Body of pancreas (tissue), 4 donors: Measurements from ENCODE around the gene SASH3. TPM values are rescaled to one million over a fixed set of nuclear protein-coding genes. Genes with fewer than 3 reads are reported as not detected.

Source experiments
- ATAC-seq: fragments of 150-250 bp; one replicate; pipeline ENCODE4 v1.9.1; 2016
- DNase-seq, 4 donors: peaks; one replicate each; pipeline ENCODE4 v3.0.0-alpha.2; 2019
- H3K27ac ChIP-seq, 4 donors: fragments of 200-600 bp; sonication (generic); 1 replicate in 3 of 4; 2 replicates in 1 of 4; pipeline versions ENCODE4 v1.5.1 to v1.6.1; 2016 to 2019; ENCODE audit warnings: mild to moderate bottlenecking in 1 of 4, mixed read lengths in 1 of 4, moderate library complexity in 1 of 4
- H3K27me3 ChIP-seq, 2 donors: fragments of 200-600 bp; sonication (generic); one replicate each; pipeline ENCODE4 v1.6.0; 2016; ENCODE audit warnings: mild to moderate bottlenecking in 1 of 2
- H3K36me3 ChIP-seq, 2 donors: fragments of 200-600 bp; sonication (generic); replicated peaks in 1 of 2; 2 replicates each; pipeline ENCODE4 v1.5.1; 2016; ENCODE audit warnings: low read depth in 2 of 2; ENCODE audit not compliant: insufficient read depth in 1 of 2
- H3K4me1 ChIP-seq: fragments of 200-600 bp; sonication (generic); one replicate; pipeline ENCODE4 v1.6.0; 2016
- H3K4me3 ChIP-seq, 2 donors: fragments of 200-600 bp; sonication (generic); 1 replicate in 1 of 2; 2 replicates in 1 of 2; pipeline ENCODE4 v1.5.1; 2016 to 2019
- H3K9me3 ChIP-seq, 3 donors: fragments of 200-600 bp; sonication (generic); 1 replicate in 2 of 3; 2 replicates in 1 of 3; pipeline ENCODE4 v1.5.1; 2016
- CTCF ChIP-seq, 7 experiments: fragments of 450-650 bp in 4 of 7; fragments of 200-600 bp in 3 of 7; sonication (generic) in 3 of 7; IDR thresholded peaks; one replicate each; pipeline ENCODE4 v1.5.1; 2016 to 2019; ENCODE audit warnings: antibody characterized with exemption in 7 of 7
- POLR2A ChIP-seq, 3 donors: fragments of 450-650 bp; IDR thresholded peaks; one replicate each; pipeline ENCODE4 v1.6.1; 2016; ENCODE audit warnings: antibody characterized with exemption in 3 of 3, mild to moderate bottlenecking in 2 of 3
- WGBS, 2 donors: methylation state at CpG; one replicate each; pipeline ENCODE4 v1.1.5; 2017; 5-methylcytosine and 5-hydroxymethylcytosine counted together
- intact Hi-C: fragments of 100-400 bp; cut with DNase I; formaldehyde crosslinking; loops from one replicate; pipeline ENCODE4 v1.15.1; 2023
- total RNA-seq, 2 donors: library from RNA; depleted of rRNA; stranded (reverse); fragments of >200 nt; gene quantifications; one replicate each; pipeline ENCODE4 v1.1.0, GENCODE V29; 2016

SASH3 gene
- total RNA-seq, 2 donors from 2014 or later = 3.6 TPM

GRCh38 chrX:129777218-129778030 lies 2.3 kb upstream of the SASH3 start:
- H3K4me3 ChIP-seq = no peak overlapping the region
- no peak for TF ChIP-seq CTCF (IDR thresholded peaks at IDR 0.05)
- peak in 1 of 3 donors; percentile 22 for TF ChIP-seq POLR2A (IDR thresholded peaks at IDR 0.05)
- H3K4me1 ChIP-seq = no peaks in the 10 kb centered on the region
- H3K27ac ChIP-seq = peak overlapping the region in 2 of 4 donors; percentile 40 to 66
- H3K27me3 ChIP-seq = no peaks in the 10 kb centered on the region
- 30 to 59% methylated on average over 5 to 29 of the region's 30 CpGs for WGBS, 2 donors
- no peaks in the 10 kb centered on the region for H3K36me3 ChIP-seq
- ATAC-seq (no peak), DNase-seq (peak in 2 of 4 donors; percentile 37 to 53)
- intact Hi-C loops = no loop called here
- no peaks in the 10 kb centered on the region for H3K9me3 ChIP-seq

GRCh38 chrX:129779086-129779672 lies 570 bp upstream of the SASH3 start:
- H3K36me3 ChIP-seq = no peaks in the 10 kb centered on the region
- no peak for ATAC-seq
- H3K27me3 ChIP-seq = no peaks in the 10 kb centered on the region
- H3K4me1 ChIP-seq = no peaks in the 10 kb centered on the region
- H3K9me3 ChIP-seq = no peaks in the 10 kb centered on the region
- H3K27ac ChIP-seq = peak overlapping the region in 1 of 4 donors; percentile 41
- TF ChIP-seq CTCF (IDR thresholded peaks at IDR 0.05) = no peak
- no peak for TF ChIP-seq POLR2A (IDR thresholded peaks at IDR 0.05)
- H3K4me3 ChIP-seq = no peak overlapping the region
- 60 to 73% methylated on average over 7 of the region's 7 CpGs for WGBS, 2 donors
- no peak for DNase-seq
- intact Hi-C loops = no loop called here

GRCh38 chrX:129780441-129781105 lies 824 bp downstream of the SASH3 start:
- intact Hi-C loops = no loop called here

GRCh38 chrX:129781134-129781672 lies 1.5 kb downstream of the SASH3 start:
- 56 to 83% methylated on average over 2 to 5 of the region's 8 CpGs for WGBS, 2 donors
- H3K27me3 ChIP-seq = no peaks in the 10 kb centered on the region
- H3K9me3 ChIP-seq = no peaks in the 10 kb centered on the region
- H3K27ac ChIP-seq = peak overlapping the region in 1 of 4 donors; percentile 41
- DNase-seq (peak in 2 of 4 donors; percentile 25 to 58), ATAC-seq (no peak)
- H3K36me3 ChIP-seq = no peaks in the 10 kb centered on the region
- H3K4me1 ChIP-seq = no peaks in the 10 kb centered on the region
- no peak overlapping the region for H3K4me3 ChIP-seq
- intact Hi-C loops = no loop called here
- TF ChIP-seq CTCF (IDR thresholded peaks at IDR 0.05) (no peak), POLR2A (IDR thresholded peaks at IDR 0.05) (peak in 1 of 3 donors; percentile 11)

More at GRCh38 chrX:129780441-129781105, 824 bp downstream of the SASH3 start:
- H3K4me3 ChIP-seq = no peak overlapping the region
- no peaks in the 10 kb centered on the region for H3K9me3 ChIP-seq
- H3K27ac ChIP-seq = peak overlapping the region in 1 of 4 donors; percentile 41
- no peak for ATAC-seq
- no peaks in the 10 kb centered on the region for H3K36me3 ChIP-seq
- no peak for TF ChIP-seq CTCF (IDR thresholded peaks at IDR 0.05)
- no peak for TF ChIP-seq POLR2A (IDR thresholded peaks at IDR 0.05)
- no peak for DNase-seq
- no peaks in the 10 kb centered on the region for H3K27me3 ChIP-seq
- 76 to 88% methylated on average over 6 of the region's 6 CpGs for WGBS, 2 donors
- no peaks in the 10 kb centered on the region for H3K4me1 ChIP-seq
